ENCODE data around the gene C1orf74. TPM values are rescaled to one million over a fixed set of nuclear protein-coding genes. Genes with fewer than 3 reads are reported as not detected.

The C1orf74 gene
- total RNA-seq, 6 experiments from 2014 or later = 1.8 to 2.7 (median 2.4) TPM

DNA sequence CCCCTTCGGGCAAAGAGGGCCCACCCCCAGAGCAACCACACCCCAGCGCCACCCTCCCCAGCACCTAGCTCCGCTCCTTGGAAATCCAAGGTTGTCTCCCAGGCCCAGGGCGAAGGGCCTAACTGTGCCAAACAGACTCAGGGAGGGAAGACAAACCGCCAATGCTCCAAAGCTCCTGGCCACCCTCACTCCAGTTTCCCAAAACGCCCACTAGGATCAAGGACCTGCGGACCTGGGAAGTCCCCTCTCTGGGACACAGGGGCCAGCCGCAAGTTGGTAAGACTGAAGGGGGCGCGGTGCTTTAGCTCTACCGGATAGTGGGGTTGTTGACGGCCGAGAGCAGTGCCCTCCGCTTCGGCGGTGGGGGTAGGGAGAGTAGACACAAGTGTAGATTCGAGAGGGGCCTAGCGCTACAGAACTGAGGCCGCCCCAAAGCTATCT is 21.0 kb upstream of the C1orf74 start:
- Mint-ChIP-seq H3K36me3 (ENCODE audit: low read depth) (no peaks in the 10 kb centered on the region), H3K27me3 (ENCODE audit: insufficient read depth) (peaks cover 2% of the 10 kb centered on the region; the same call in 1 of the 2 replicates), H3K27ac (no peak overlapping the region), H3K4me1 (ENCODE audit: low read depth) (peaks cover 48% of the 10 kb centered on the region), H3K9me3 (no peaks in the 10 kb centered on the region), H3K4me3 (peak overlapping the region; percentile 81; the same call in 1 of the 2 replicates)
- TF ChIP-seq, protein P1, sequence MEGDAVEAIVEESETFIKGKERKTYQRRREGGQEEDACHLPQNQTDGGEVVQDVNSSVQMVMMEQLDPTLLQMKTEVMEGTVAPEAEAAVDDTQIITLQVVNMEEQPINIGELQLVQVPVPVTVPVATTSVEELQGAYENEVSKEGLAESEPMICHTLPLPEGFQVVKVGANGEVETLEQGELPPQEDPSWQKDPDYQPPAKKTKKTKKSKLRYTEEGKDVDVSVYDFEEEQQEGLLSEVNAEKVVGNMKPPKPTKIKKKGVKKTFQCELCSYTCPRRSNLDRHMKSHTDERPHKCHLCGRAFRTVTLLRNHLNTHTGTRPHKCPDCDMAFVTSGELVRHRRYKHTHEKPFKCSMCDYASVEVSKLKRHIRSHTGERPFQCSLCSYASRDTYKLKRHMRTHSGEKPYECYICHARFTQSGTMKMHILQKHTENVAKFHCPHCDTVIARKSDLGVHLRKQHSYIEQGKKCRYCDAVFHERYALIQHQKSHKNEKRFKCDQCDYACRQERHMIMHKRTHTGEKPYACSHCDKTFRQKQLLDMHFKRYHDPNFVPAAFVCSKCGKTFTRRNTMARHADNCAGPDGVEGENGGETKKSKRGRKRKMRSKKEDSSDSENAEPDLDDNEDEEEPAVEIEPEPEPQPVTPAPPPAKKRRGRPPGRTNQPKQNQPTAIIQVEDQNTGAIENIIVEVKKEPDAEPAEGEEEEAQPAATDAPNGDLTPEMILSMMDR (IDR thresholded peaks at IDR 0.05) = no peak
- no peak for DNase-seq

DNA sequence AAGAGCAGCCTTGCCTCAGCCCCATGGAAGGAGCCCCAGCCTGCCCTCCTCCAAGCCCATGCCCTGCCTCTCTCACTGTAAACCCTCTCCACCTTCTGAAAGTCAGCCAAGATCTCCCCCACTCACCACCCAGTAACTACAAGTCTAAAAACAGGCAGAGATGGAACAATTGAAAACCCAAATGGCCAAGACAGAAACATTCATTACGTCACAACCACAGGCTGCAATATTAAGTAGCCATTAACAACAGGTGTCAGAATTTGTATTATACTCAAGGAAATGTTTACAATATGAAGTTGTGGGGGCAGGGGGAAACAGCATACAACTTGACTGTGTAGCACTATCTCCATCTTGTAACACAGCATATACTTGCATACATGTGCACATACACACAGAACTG is 19.2 kb upstream of the C1orf74 start:
- no peaks in the 10 kb centered on the region for H3K36me3 Mint-ChIP-seq (ENCODE audit: low read depth)
- no peak overlapping the region for H3K27ac Mint-ChIP-seq
- peaks cover 2% of the 10 kb centered on the region; the same call in 1 of the 2 replicates for H3K27me3 Mint-ChIP-seq (ENCODE audit: insufficient read depth)
- TF ChIP-seq, protein P1 (IDR thresholded peaks at IDR 0.05) = no peak
- H3K4me1 Mint-ChIP-seq (ENCODE audit: low read depth) = peaks cover 47% of the 10 kb centered on the region
- H3K9me3 Mint-ChIP-seq = no peaks in the 10 kb centered on the region
- no peak overlapping the region for H3K4me3 Mint-ChIP-seq
- DNase-seq = no peak

DNA sequence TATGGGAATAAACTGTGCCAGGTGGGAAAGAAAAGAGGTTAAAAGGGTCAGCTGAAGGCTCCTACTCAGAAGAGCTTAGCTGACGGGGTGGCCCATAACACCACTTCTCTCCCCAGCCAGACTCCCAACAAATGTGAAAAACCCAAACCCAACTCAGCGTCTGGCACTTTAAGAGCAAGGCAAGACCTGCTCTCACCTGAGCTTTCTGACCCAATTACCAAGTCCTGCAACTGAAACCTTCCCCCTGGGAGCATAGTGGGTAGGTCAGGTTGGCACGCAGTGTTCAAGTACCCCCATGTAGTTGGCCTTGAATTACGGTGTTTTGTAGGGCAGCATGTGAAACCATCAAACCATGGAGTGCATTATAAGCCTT is 18.4 kb upstream of the C1orf74 start:
- Mint-ChIP-seq H3K4me3 (no peak overlapping the region), H3K9me3 (no peaks in the 10 kb centered on the region), H3K4me1 (ENCODE audit: low read depth) (peaks cover 46% of the 10 kb centered on the region), H3K36me3 (ENCODE audit: low read depth) (no peaks in the 10 kb centered on the region), H3K27ac (no peak overlapping the region), H3K27me3 (ENCODE audit: insufficient read depth) (peaks cover 4% of the 10 kb centered on the region)
- no peak for DNase-seq
- TF ChIP-seq, protein P1 (IDR thresholded peaks at IDR 0.05) = no peak

DNA sequence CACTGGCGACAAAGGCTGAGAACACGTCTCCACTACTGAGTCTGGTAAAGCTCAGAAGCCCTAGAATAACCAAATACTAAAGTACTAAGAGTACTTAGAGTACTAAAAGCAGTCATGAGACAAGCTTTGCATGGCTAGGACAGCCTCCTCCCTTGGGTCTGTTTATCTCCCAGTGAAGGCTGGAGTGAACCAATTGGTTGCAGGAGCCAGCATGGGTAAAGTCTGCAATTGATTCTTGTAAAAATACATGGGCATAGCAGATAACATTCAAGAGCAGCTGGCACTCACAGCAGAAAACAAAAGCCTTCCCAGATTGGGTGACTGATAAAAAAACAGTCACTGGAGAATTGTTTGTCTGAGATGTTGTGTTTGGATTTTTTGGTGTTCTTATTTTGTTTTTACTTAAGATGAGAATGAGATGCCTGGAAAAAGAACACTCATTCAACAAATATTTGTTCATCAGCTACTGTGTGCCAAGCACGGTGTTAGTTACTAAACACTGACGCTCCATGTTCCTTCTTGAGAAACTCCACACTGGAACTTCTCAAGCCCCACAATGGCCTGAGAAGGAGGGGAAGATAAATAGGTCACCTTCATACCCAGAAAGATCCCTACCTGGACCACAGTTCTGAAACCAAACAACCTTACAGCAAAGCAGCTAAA is 17.9 kb upstream of the C1orf74 start:
- Mint-ChIP-seq H3K9me3 (no peaks in the 10 kb centered on the region), H3K36me3 (ENCODE audit: low read depth) (no peaks in the 10 kb centered on the region), H3K4me3 (no peak overlapping the region), H3K4me1 (ENCODE audit: low read depth) (peaks cover 43% of the 10 kb centered on the region), H3K27ac (peak overlapping the region; percentile 60; the same call in 1 of the 2 replicates), H3K27me3 (ENCODE audit: insufficient read depth) (peaks cover 4% of the 10 kb centered on the region)
- TF ChIP-seq, protein P1 (IDR thresholded peaks at IDR 0.05) = no peak
- no peak for DNase-seq

DNA sequence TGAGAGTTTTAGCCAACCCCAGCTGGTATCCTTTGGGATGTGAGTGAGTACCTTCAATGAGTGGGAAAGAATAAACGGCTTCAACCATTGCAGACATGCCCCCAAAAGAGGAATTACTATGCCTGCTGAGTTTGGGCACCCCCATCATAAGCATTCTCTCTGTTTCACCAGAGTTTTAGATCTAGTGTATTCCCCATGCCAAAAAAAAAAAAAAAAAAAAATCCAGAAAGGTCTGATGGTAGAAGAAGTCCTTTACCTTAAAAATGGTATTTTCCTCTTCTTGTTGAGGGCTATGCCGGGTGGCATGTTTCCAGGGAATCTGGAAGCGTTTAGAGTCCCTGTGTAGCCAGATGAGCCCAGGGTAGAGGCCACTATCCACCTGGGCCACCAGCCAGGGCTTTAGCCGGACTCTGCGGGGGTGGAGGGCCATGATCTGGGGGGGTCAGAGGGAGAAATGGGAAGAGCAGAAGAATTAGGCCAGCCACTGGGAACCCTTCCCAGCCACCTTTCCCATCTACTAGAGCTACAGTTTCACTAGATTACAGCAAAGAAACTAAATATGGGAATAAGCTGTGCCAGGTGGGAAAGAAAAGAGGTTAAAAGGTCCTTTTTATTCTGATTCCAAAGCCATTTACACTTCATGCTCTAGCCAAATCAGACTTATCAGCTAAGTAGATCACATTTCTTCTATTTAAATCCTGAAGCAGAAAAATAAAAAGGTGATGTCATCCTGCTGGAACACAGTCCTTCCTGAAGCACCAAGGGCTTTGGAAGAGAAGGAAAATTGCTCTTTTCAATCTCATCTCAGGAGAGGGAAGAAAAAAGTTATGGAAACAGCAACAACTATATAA is 16.9 kb upstream of the C1orf74 start:
- peak overlapping the region; percentile 60; the same call in 1 of the 2 replicates for H3K27ac Mint-ChIP-seq
- no peak overlapping the region for H3K4me3 Mint-ChIP-seq
- no peaks in the 10 kb centered on the region for H3K36me3 Mint-ChIP-seq (ENCODE audit: low read depth)
- H3K27me3 Mint-ChIP-seq (ENCODE audit: insufficient read depth) = peaks cover 4% of the 10 kb centered on the region
- TF ChIP-seq, protein P1 (IDR thresholded peaks at IDR 0.05) = no peak
- H3K9me3 Mint-ChIP-seq = no peaks in the 10 kb centered on the region
- peaks cover 38% of the 10 kb centered on the region for H3K4me1 Mint-ChIP-seq (ENCODE audit: low read depth)
- peak; percentile 20 for DNase-seq

Data from HFFc6 (cell line).